Measurements from ENCODE around the gene SEBOX. TPM values are rescaled to one million over a fixed set of nuclear protein-coding genes. Genes with fewer than 3 reads are reported as not detected.

The SEBOX gene
- total RNA-seq, 1 donor = not detected

DNA sequence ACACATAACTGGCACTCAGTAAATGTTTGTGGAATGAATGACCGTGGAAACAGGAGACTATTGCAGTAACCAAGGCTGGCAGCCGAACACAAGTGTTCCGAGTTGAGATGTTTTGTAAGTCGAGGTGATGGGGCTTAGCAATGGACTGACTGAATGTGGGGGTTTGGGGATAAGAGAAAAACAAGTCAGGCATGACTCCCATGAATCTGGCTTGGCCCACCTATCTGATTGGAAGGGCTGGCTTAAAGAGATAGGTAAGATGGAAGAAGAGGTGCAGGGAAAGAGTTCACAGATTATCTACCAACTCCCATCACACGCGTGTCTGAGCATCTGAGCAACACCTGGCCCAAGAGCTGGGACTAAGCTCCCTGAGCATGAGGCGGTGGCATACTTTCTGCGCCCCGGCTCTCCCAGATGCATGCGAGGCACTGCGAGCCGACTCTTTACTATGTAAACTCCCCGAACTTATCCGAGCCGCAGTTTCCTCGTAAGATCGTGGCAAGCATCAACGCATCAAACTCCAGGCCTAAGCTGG is 30.3 kb downstream of the SEBOX start:
- Histone ChIP-seq H3K36me3 (ENCODE audit: insufficient read depth, low read length) (peaks cover 28% of the 10 kb centered on the region), H4K20me1 (ENCODE audit: insufficient read depth, low read length) (peaks cover 38% of the 10 kb centered on the region), H3K4me1 (ENCODE audit: insufficient read depth, low read length) (peaks cover 47% of the 10 kb centered on the region), H3K4me2 (ENCODE audit: insufficient read depth, low read length) (peak overlapping the region; percentile 99), H3K4me3 (ENCODE audit: insufficient read depth, low read length) (peak overlapping the region; percentile 83), H2AFZ (ENCODE audit: low read length) (peak overlapping the region; percentile 69), H3K27ac (ENCODE audit: low read depth, low read length) (peak overlapping the region; percentile 96), H3K27me3 (ENCODE audit: insufficient read depth, low read length) (no peaks in the 10 kb centered on the region), H3K9me3 (ENCODE audit: low read depth, low read length) (no peaks in the 10 kb centered on the region), H3K79me2 (ENCODE audit: insufficient read depth, low read length) (peaks cover 85% of the 10 kb centered on the region)
- DNase-seq (ENCODE audit: insufficient read length, low spot score, missing footprints) = no peak
- TF ChIP-seq, protein P1, sequence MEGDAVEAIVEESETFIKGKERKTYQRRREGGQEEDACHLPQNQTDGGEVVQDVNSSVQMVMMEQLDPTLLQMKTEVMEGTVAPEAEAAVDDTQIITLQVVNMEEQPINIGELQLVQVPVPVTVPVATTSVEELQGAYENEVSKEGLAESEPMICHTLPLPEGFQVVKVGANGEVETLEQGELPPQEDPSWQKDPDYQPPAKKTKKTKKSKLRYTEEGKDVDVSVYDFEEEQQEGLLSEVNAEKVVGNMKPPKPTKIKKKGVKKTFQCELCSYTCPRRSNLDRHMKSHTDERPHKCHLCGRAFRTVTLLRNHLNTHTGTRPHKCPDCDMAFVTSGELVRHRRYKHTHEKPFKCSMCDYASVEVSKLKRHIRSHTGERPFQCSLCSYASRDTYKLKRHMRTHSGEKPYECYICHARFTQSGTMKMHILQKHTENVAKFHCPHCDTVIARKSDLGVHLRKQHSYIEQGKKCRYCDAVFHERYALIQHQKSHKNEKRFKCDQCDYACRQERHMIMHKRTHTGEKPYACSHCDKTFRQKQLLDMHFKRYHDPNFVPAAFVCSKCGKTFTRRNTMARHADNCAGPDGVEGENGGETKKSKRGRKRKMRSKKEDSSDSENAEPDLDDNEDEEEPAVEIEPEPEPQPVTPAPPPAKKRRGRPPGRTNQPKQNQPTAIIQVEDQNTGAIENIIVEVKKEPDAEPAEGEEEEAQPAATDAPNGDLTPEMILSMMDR (IDR thresholded peaks at IDR 0.05; ENCODE audit: extremely low read depth, low read depth, low read length) = no peak

DNA sequence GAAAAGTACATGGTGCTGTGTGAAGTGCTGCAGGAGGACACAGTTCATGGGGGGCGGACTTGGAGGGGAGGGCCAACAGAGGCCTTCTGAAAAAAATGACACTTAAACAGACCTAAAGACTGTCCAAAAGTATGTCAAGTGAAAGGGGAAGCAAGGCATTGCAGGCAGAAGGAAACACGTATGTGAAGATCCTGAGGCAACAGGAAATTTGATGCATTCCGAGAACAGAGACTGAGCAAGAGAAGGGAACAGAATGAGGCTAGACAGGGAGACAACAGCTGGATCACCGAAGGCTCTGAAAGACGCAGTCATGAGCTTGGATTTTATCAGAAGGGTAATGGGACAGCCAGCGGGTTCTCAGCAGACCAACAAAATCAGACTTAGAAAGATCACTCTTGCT is 30.8 kb downstream of the SEBOX start:
- Histone ChIP-seq H3K27me3 (ENCODE audit: insufficient read depth, low read length) (no peaks in the 10 kb centered on the region), H4K20me1 (ENCODE audit: insufficient read depth, low read length) (peaks cover 36% of the 10 kb centered on the region), H3K27ac (ENCODE audit: low read depth, low read length) (peak overlapping the region; percentile 96), H3K9me3 (ENCODE audit: low read depth, low read length) (no peaks in the 10 kb centered on the region), H3K4me1 (ENCODE audit: insufficient read depth, low read length) (peaks cover 45% of the 10 kb centered on the region), H2AFZ (ENCODE audit: low read length) (no peak overlapping the region), H3K36me3 (ENCODE audit: insufficient read depth, low read length) (peaks cover 27% of the 10 kb centered on the region), H3K4me3 (ENCODE audit: insufficient read depth, low read length) (peak overlapping the region; percentile 83), H3K4me2 (ENCODE audit: insufficient read depth, low read length) (peak overlapping the region; percentile 99), H3K79me2 (ENCODE audit: insufficient read depth, low read length) (peaks cover 82% of the 10 kb centered on the region)
- DNase-seq (ENCODE audit: insufficient read length, low spot score, missing footprints) = peak; percentile 46
- TF ChIP-seq, protein P1 (IDR thresholded peaks at IDR 0.05; ENCODE audit: extremely low read depth, low read depth, low read length) = no peak

DNA sequence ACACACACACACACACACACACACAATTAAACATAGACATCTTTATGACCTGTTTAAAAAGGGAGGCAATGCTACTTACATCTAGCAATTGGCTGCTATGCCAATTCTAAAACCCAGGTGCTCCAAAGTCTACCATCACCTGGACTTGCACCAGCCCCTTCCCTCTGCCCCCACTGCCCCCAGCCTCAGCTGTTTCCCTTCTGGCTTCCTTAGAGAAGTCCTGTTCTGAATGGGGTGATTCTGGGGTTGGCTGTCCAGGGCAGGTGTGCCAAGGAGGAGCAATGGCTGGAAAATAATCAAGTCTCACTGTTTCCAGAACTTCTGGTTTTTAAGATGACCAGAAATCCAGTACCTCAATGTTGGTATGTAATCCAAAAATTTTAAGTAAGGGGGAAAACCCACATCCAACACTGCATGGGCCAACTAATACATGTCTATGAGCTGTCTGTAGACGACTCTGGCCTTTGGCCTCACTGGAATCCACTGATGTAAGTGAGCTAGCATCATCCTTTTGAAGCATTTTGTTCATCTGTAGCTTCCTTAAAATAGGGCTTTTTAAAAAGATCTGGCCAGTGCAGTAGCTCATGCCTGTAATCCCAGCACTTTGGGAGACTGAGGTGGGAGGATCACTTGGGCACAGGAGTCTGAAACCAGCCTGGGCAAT is 31.8 kb downstream of the SEBOX start:
- TF ChIP-seq, protein P1 (IDR thresholded peaks at IDR 0.05; ENCODE audit: extremely low read depth, low read depth, low read length) = no peak
- no peaks in the 10 kb centered on the region for H3K27me3 ChIP-seq (ENCODE audit: insufficient read depth, low read length)
- H4K20me1 ChIP-seq (ENCODE audit: insufficient read depth, low read length) = peaks cover 38% of the 10 kb centered on the region
- H3K4me1 ChIP-seq (ENCODE audit: insufficient read depth, low read length) = peaks cover 37% of the 10 kb centered on the region
- H3K79me2 ChIP-seq (ENCODE audit: insufficient read depth, low read length) = peaks cover 74% of the 10 kb centered on the region
- H3K9me3 ChIP-seq (ENCODE audit: low read depth, low read length) = no peaks in the 10 kb centered on the region
- H3K36me3 ChIP-seq (ENCODE audit: insufficient read depth, low read length) = peaks cover 33% of the 10 kb centered on the region
- H3K4me3 ChIP-seq (ENCODE audit: insufficient read depth, low read length) = no peak overlapping the region
- no peak for DNase-seq (ENCODE audit: insufficient read length, low spot score, missing footprints)
- H3K27ac ChIP-seq (ENCODE audit: low read depth, low read length) = no peak overlapping the region
- H3K4me2 ChIP-seq (ENCODE audit: insufficient read depth, low read length) = peak overlapping the region; percentile 99
- H2AFZ ChIP-seq (ENCODE audit: low read length) = no peak overlapping the region

DNA sequence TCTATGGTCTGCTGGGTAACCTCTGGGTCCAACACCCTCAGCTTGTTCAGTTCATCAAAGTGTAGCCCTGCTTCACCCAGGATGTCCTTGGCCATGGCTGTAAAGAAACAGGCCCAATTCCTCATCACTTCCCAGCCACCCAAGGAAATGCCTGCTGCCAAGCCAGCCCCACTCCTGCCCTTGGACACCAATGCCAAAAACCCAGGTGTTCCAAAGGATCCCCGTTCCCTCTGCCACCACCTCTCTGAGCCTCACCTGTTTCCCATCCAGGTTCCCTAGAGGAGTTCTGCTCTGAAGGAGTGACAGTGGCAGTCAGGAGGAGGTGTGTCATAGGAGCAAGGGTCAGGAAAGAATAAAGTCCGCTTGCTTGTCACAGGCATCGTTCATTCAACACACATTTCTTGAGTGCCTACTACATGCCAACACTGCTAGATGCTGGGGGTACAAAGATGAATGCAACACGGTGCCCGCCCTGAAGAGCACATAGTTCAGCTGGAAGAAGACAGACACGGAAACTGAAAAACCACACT is 33.0 kb downstream of the SEBOX start:
- no peak overlapping the region for H3K4me3 ChIP-seq (ENCODE audit: insufficient read depth, low read length)
- peaks cover 31% of the 10 kb centered on the region for H4K20me1 ChIP-seq (ENCODE audit: insufficient read depth, low read length)
- TF ChIP-seq, protein P1 (IDR thresholded peaks at IDR 0.05; ENCODE audit: extremely low read depth, low read depth, low read length) = no peak
- no peak overlapping the region for H3K27ac ChIP-seq (ENCODE audit: low read depth, low read length)
- H3K27me3 ChIP-seq (ENCODE audit: insufficient read depth, low read length) = no peaks in the 10 kb centered on the region
- peaks cover 62% of the 10 kb centered on the region for H3K79me2 ChIP-seq (ENCODE audit: insufficient read depth, low read length)
- no peak overlapping the region for H2AFZ ChIP-seq (ENCODE audit: low read length)
- DNase-seq (ENCODE audit: insufficient read length, low spot score, missing footprints) = no peak
- H3K4me1 ChIP-seq (ENCODE audit: insufficient read depth, low read length) = peaks cover 25% of the 10 kb centered on the region
- H3K9me3 ChIP-seq (ENCODE audit: low read depth, low read length) = no peaks in the 10 kb centered on the region
- H3K36me3 ChIP-seq (ENCODE audit: insufficient read depth, low read length) = peaks cover 46% of the 10 kb centered on the region
- H3K4me2 ChIP-seq (ENCODE audit: insufficient read depth, low read length) = no peak overlapping the region

All from osteoblast (primary cell).